NCI-H1694 treated with DMSO at 0.1 percent for 48 hours (cell line): ENCODE data around the gene BTLA.
"Not testable (repeated sequence)": the region's sequence is repeated elsewhere in the genome, so short reads cannot be mapped to it uniquely, and the experiment has no call there.

Experiments used
- DNase-seq: peaks from one replicate; lab custom pipeline; 2025; lab: John Stamatoyannopoulos, UW

Gene BTLA

DNA sequence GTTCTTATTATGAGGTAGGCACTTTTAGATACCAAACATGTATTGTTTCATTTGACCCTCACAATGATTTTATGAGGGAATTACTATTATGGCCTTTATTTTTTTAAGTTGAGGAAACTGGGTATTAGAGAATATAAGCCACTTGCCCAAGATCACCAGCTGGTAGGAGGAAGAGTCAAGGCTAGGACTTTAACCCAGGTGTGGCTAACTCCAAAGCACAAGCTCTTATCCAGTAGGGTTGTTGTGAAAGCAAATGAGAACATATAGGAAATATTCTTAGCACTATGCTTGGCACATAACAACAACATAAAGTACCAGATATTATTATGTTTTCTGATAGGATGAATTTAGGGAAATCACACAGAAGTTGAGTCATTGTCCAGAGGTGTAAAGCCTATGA is 7.9 kb downstream of the BTLA start:
- DNase-seq = no peak

DNA sequence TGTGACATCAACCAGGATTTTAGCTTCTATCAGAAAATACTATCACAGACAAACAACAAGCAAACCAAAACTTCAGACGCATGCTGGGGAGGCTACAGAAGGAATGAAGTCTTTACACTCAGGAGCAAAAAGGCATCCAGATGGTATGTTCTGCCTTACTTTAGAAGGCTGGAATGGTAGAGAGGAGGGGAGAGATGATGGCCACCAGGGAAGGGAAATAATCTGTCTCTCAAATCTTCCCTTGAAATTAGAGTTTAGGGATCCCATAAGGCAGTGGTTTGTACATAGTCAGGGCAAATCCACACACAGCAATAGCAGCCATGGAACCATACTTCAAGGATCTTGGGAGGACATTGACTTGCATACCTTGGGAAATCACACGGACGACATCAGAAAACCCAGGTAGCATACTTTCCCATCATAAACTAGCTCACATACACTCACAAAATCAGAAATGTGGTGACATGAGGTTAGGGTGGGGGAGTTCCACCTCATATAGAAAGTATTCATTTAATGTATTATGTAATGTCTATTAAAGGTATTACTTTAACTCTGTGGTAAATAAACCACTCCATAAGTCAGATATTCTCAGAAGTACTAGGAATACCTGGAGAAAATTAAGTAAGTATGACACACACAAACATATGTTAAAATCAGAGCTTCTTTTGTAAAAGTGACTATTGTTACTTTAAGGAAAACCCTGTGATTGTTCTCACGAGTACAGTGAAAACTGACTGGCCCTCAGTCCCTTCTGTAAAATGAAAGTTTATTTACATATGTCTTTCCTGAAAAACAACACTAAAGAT is 9.4 kb downstream of the BTLA start:
- no peak for DNase-seq

DNA sequence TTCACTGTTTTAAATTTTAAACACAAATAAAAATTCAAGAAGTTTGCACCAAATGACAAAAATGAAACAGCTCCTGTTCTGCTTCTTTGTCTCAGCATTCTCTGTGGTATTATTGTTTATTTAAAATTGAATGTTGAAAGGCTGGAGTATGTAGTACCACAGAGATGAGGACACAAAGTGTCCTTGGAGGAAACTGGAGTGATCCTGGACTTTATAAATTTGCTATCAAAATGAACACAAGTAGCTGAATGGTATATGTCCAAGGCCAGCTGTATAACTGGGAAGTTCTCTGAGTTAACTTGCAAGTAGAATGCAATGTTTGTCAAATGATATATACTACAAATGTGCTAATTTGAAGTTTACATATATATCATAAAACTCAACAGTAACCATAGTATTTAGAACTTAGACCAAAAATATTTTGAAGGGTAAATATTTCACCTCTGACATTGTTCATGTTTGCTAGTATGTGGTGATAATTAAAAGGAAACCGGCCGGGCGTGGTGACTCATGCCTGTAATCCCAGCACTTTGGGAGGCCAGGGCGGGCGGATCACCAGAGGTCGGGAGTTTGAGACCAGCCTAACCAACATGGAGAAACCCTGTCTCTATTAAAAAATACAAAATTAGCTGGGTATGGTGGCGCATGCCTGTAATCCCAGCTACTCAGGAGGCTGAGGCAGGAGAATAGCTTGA is 12.3 kb downstream of the BTLA start:
- no peak for DNase-seq

DNA sequence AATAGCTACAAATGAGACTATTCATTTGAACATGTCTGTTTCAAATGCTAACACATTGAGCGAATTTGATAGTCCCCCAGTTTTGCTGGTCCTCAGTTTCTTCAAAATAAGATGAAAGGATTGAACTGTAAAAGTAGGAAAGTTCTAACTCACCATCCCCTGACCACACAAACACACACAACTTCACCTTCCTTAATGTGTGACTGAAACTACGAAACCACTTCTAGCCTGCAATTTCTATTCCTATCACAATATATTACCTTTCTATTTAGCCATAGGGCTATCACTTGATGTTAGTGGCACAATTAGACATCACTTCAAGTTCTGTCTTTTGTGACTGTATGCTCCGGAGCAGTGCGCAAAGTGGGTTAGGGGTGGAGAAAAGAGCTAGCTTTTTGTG is 14.9 kb downstream of the BTLA start:
- no peak for DNase-seq

DNA sequence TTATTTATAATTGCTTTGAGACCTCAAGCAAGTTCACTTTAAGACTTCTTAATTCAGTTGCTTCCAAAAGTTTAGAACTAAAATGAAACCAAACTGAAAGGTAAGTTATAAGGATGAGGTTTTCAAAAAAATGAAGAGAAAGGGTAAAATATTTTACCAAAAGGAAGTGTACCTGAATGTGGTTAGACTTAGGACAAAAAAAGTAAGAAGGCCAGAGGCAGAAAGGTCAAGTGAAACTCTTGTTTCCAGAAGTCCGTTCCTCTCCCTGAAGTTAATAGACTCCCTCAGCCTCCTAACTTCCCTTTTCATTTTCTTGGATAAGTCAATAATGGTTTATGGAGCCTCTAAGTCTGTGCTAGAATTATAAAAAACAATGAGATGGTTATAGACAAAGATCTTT is 16.6 kb downstream of the BTLA start:
- no peak for DNase-seq

DNA sequence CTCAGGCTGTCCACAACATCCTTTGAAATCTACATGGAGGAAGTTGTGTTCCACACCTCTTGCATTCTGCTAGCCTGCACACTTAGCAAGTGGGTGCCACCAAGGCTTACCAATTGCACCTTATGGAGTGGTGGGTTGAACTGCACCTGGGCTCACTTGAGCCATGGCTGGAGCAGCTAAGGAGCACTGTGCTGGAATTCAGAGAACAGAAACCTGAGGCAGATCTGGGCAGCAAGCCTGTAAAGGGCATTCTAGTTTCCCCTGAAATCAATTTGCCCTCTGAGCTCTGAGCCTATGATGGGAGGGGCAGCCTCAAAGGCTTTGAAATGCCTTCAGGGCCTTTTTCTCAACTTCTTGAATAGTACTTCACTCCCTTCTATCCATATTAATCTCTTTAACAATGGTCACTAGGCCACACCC is 18.0 kb downstream of the BTLA start:
- DNase-seq = no peak

DNA sequence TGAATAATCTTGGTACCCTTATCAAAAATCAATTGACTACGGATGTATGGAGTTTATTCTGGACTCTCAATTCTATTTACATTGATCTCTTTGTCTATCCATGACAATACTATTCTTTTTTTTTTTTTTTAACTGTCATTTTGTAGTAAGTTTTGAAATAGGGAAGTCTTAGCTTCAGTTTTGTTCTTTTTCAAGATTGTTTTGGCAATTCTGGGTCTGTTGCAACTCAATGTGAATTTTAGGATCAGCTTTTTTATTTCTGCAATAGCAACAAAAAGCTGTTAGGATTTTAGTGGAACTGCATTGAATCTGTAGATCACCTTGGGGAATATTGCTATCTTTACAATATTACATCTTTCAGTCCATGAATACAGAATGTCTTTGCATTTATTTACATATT is 21.4 kb downstream of the BTLA start:
- no peak for DNase-seq

DNA sequence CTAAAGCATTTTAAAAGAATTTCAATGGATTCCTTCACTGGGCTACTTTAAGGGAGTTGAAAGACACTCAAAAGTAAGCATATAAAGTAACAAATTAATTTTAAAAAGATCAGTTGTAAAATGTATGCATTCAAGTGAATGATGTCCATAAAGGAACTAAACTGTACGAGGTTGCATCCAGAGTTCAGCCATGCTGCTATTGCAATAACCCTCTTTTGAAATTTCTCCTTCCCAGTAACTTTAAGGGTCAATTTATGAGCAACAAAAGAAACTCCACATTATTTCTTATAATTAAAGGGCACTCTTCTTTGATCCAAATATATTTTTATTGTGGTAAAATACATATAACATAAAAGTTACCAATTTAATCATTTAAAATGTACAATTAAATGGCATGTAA is 22.9 kb downstream of the BTLA start:
- DNase-seq = no peak

DNA sequence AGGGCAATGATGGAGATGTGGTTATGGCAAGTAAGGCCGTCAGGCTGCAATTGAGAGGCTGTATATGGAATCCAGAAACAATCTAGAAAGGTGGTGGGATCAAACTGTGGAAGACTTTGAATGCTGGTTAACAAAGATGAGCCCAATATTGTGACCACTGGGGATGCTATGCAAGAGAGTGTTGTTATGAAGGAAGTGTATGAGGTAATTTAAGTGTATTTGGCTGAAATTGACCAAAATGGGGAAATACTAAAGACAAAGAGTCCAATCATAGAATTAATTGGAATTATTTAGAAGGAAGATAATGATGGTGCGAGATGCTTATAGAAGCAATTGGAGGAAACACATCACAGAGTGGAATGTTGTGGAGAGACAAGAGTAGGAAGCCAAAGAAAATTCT is 24.5 kb downstream of the BTLA start:
- DNase-seq = no peak

DNA sequence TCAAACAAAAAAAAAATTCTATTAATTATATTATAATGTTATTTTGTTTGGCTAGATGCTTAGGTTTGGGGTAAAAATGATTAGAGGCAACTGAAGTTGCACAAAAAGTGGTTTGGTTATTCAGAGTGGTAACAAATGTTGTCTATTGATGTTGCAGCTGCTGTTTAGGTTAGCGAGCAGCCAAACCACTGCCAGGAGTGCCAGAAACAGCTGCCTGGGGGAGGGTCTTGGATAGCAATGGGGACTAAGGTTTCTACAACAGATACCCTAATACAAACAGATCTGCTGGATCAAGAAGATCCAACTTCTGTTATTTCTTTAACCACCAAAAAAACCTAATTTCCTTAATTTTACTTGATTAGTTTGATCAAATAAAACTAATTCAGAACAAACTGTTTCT is 26.6 kb downstream of the BTLA start:
- no peak for DNase-seq

DNA sequence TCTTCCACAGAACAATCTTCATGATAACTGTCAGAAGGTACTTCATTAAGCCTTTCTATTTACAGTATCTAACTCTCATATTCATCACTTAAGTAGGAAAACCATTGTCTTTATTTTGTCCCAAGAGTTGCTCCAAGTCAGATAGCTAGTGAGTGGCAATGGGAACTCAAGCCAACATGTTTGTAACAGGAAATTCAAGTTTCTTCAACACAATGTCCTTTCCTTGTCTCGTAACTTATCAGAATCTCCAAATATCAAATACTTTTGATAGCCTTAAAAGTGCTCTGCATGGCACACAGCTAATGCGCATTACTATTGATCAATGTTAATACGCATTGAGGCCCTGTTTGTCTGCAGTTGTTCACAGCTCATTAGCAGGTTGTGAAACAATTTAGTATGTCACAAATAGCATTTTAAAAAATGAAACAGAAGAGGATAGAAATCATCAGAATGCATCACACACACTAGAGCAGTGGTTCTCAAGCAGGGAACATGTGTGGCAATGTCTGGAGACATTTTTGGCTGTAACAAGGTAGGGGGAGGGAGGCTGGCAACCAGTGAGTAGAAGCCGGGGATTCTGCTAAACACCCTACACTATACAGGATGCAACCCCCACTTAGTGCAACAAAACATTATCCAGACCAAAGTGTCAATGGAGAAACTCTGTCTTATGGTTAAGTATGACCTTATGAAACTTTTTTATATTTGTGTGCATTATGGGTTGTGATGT is 27.5 kb downstream of the BTLA start:
- no peak for DNase-seq

DNA sequence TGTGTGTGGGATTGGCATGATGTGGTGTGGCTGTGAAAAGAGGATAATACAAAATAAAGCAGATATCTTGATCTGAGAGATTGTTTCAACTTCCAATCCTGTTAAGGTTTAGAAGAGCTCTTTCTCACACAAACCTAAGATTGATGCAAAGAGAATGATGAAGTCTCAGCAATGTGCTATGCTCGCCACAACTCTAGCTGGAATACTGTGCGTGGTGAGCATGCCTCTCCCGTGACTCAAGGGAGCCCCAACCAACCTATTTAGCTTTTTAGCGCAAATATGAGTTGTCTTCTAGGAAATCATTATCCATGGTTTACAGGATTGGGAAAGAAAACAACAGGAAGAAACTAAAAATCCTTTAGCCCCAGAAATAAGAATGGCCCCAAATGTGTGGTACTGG is 28.5 kb downstream of the BTLA start:
- DNase-seq = no peak

DNA sequence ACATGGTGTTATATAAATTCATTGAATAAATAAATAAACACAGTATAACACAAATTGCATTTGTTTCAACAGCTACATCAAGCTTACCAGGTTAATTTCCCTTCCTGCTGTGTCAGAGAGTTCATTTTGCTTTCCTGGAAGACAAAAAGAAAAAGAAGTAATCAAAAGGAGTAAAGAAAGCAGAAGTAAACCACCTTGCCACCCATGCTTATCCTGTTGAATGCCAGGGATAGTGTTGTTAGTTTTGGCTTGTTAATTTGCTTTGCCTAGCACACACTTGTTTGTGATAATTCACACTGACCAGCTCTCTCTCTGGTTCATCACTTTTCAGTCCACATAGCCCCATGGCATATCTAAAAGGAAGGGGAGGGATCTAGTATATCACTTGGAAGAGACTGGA is 29.6 kb downstream of the BTLA start:
- DNase-seq = no peak

DNA sequence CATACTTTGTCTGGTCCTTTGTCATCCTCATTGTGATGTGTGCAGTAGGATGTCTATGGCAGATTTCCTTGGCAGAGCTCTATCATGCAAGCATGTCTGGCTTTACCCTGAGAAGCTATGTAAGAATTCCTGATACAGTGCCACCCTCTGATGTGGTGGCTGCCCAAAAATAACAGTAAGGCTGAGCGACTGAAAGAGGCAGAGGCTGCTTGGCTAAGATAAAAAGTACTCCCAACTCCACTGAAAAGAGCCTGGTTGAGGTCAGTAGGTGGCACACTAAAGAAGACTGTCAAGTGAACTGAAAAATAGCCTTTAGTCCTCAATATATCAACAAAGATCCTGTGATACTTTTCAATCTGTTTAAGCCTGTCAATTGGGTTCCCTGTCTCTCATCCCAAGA is 31.7 kb downstream of the BTLA start:
- no peak for DNase-seq

DNA sequence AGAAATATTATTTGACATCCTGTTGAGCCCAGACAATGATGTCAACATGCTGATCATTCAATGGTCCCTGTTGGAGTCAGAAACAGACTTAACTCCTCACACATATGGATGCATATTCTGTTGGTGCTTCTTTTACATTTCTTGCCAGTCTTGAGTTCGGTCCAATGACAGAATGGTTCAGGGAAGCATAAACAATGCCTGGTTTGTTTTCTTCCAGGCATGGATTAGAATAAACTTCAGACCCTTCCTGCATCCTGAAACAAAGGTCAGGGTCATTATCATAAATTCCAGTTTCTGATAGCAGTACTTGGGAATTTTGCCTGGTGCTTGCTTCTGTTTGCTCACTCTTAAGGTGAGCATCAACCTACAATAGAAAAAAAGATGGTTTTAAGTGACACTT is 33.3 kb downstream of the BTLA start:
- DNase-seq = no peak

DNA sequence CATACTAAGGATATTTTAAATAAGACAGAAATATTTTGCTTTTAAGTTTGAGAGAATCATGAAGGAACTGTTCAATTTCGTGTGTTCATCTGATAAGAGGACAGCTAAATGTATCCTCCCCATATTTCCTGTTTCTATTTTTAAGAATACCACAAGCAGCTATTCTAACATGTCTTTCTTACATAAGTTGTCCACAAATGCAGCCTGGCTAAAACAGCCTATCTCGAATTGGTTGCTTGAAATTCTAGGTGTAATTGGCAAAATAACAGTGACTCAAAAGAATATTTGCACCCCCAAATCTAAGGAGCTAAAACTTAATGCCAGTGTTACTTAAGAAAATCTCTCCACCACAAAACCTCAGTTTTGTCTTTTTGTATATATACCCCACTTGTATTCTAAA is 35.0 kb downstream of the BTLA start:
- DNase-seq = no peak

DNA sequence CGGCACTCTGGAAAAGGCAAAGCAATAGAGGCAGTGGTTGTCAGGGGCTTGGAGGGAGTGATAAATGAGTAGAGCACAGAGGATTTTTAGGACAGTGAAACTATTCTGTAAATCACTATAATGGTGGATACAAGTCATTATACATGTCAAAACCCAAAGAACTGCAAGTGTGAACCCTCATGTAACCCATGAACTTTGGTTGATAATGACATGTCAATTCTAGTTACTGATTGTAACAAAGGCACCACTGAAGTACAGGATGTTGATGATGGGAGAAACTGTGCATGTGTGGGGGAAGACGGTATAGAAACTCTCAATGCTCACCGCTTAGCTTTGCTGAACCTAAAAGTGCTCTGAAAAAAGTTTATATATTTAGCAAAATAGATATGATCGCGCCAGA is 36.0 kb downstream of the BTLA start:
- no peak for DNase-seq

DNA sequence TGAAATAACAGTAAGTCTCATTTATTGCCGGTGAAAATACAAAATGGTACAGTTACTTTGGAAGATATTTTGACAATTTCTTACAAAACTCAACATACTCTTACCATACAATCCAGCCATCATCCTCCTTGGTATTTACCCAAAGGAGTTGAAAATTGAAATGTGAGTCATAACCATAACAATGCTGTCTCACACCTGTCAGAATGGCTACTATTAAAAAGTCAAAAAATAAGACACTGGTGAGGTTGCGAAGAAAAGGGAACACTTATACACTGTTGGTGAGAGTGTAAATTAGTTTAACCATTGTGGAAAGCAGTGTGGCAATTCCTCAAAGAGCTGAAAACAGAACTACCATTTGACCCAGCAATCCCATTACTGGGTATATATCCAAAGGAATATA is 37.5 kb downstream of the BTLA start:
- not testable (repeated sequence) for DNase-seq

DNA sequence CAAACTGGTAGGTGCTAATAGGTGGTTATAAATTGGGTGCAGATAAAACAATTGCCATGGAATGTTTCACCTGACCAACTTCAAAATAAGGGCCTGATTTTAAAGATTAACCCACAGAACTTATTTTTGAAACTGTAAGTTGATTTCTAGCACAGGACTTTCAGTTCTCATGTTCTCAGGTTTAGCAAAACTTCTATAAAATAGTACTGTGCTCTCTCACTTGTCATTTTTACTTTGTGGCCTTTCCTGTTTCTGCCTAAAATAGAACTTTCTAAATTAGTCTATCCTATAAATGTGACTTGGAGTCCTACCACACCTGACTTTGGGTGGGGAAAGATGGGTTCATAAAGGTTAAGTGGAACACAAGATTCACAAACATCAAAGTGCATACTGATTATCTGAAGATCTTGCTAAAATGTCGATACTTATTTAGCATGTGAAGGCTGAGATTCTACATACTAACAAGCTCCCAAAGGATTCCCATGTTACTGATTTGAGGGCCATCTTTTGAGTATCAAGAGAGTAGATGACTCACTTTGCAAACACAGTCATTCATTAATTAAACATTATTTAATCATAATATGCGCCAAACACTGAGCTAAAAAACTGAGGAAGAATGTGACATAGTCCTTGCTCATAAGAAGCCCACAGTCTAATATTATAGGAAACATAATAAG is 38.6 kb downstream of the BTLA start:
- no peak for DNase-seq

DNA sequence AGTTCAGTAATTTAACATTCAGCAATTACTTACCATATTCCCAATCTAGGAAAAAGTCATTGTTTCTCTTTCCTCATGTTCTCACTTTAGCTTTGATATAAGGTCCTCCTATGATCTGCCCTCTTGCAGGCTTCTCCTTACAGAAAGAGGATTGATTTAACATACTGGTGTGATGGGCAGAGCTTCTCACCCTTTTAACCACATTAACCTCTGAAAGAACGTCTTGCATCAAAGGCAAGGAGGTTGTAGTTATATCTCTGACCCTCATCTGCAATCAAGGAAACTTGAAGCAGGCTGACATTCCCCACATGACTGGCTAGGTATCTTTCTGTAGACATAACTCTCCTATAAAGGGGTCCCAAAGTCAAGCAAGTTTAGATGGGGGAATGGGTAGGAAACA is 39.5 kb downstream of the BTLA start:
- DNase-seq = no peak

DNA sequence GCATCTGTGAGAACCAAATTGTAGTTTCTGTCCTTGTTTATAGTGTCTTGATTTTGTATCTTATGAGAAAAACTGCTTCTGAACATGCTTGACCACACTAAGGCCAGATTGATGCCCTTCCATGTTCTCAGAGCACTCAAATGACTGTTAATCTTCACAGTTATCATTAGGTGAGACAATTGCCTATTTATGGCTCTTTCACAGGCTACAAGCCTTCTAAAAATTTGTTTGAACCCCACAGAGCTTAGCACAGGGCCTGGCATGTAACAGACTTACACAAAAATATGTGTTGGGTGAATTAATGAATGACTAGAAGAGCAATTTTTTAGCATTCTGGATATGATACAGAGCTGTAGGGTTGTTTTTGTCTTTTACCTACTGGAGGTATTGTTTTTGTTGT is 43.1 kb downstream of the BTLA start:
- no peak for DNase-seq

DNA sequence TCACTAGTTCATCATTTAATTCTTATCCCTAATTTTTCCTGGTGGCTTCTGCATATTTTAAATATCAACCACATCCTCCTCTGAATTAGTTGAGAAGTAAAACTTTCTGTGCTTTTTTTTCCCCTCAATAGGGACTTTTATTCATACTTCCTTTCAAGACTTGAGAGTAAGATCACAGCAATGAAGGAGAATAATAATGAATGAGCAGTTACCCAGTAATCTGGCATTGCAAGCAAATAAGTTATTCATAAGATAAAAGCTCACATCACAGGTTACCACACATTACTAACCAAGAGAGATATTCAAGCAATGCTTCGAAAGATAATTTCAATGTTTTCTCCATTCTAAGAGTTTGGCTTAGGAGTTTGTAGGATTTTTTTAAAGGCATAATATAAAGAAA is 50.3 kb downstream of the BTLA start:
- DNase-seq = no peak

DNA sequence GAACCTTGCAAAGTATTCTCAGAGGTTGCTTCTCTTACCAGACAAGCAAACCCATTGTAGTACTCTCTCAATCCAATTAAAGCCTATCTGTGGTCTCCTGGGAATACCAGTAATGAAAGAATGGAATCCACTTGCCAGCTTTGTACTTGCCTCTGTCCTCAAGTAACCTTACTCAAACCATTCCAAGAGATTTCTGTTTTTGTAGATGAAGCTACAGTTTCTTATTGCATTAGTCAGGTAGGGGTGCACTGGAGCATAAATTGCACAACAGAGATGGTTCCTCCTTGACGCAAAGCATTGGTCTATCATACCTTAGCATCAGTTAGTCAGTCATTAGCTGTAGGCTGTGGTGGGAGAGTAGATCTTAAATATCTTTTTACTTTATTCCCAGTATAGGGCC is 52.9 kb downstream of the BTLA start:
- no peak for DNase-seq
